Neural cell (in vitro differentiated cells): ENCODE data around the gene ZNF430. TPM values are rescaled to one million over a fixed set of nuclear protein-coding genes. Genes with fewer than 3 reads are reported as not detected.

Source experiments
- H2AFZ ChIP-seq: fragments of 200-600, 300-800 bp; sonication (generic), shearing (Covaris generic); 2 replicates; pipeline ENCODE4 v1.6.0; 2014; ENCODE audit warnings: low read depth, mild to moderate bottlenecking, antibody characterized with exemption, low read length, moderate library complexity
- H3F3A ChIP-seq: fragments of 200-600 bp; shearing (Covaris generic); 2 replicates; pipeline ENCODE4 v1.6.1; 2016; ENCODE audit warnings: mild to moderate bottlenecking, moderate library complexity, mixed read lengths, antibody characterized with exemption, low read length; ENCODE audit not compliant: insufficient read depth, poor library complexity, severe bottlenecking
- H3K27ac ChIP-seq: fragments of 200-600, 300-800 bp; sonication (generic), shearing (Covaris generic); 2 replicates; pipeline ENCODE4 v1.5.1; 2014; ENCODE audit warnings: mild to moderate bottlenecking, low read length, moderate library complexity
- H3K27me3 ChIP-seq: fragments of 300-800, 200-600 bp; sonication (generic), shearing (Covaris generic); 2 replicates; pipeline ENCODE4 v1.6.0; 2014; ENCODE audit warnings: mild to moderate bottlenecking, low read depth, low read length, moderate library complexity; ENCODE audit not compliant: insufficient read depth
- H3K36me3 ChIP-seq: fragments of 300-800, 200-600 bp; sonication (generic), shearing (Covaris generic); 2 replicates; pipeline ENCODE4 v1.5.1; 2014; ENCODE audit warnings: mild to moderate bottlenecking, antibody characterized with exemption, low read length, moderate library complexity; ENCODE audit not compliant: insufficient read depth
- H3K4me2 ChIP-seq: fragments of 300-800, 200-600 bp; sonication (generic), shearing (Covaris generic); 2 replicates; pipeline ENCODE4 v1.6.0; 2014; ENCODE audit warnings: mild to moderate bottlenecking, low read length
- H3K4me3 ChIP-seq: fragments of 300-800, 200-600 bp; sonication (generic), shearing (Covaris generic); 2 replicates; pipeline ENCODE4 v1.5.1; 2014; ENCODE audit warnings: mild to moderate bottlenecking, low read length, moderate library complexity
- H3K79me2 ChIP-seq: fragments of 200-600 bp; shearing (Covaris generic); replicated peaks from 2 replicates; pipeline ENCODE4 v1.6.0; 2014; ENCODE audit warnings: mild to moderate bottlenecking, low read length, moderate library complexity; ENCODE audit not compliant: insufficient read depth
- H3K9ac ChIP-seq: fragments of 300-800, 200-600 bp; sonication (generic), shearing (Covaris generic); 2 replicates; pipeline ENCODE4 v1.6.1; 2016; ENCODE audit warnings: mild to moderate bottlenecking, low read length, mixed read lengths
- H3K9me2 ChIP-seq: fragments of 200-600 bp; shearing (Covaris generic); 2 replicates; pipeline ENCODE4 v1.6.1; 2016; ENCODE audit warnings: mild to moderate bottlenecking, low read length, mixed read lengths; ENCODE audit not compliant: insufficient read depth
- H3K9me3 ChIP-seq: fragments of 200-600, 300-800 bp; sonication (generic), shearing (Covaris generic); 2 replicates; pipeline ENCODE4 v1.6.1; 2016; ENCODE audit warnings: mild to moderate bottlenecking, mixed run types, low read length, moderate library complexity, mixed read lengths
- H4K20me1 ChIP-seq: fragments of 200-600 bp; shearing (Covaris generic); 2 replicates; pipeline ENCODE4 v1.6.1; 2016; ENCODE audit warnings: mild to moderate bottlenecking, mixed run types; ENCODE audit not compliant: insufficient read depth
- CTCF ChIP-seq: fragments of 450-650 bp; IDR thresholded peaks from 2 replicates; pipeline ENCODE4 v1.5.1; 2014; ENCODE audit warnings: antibody characterized with exemption, mild to moderate bottlenecking, moderate library complexity; ENCODE audit not compliant: poor library complexity, severe bottlenecking
- EP300 ChIP-seq: fragments of 450-650 bp; conservative IDR thresholded peaks from 2 replicates; pipeline ENCODE4 v1.6.1; 2014; ENCODE audit warnings: antibody characterized with exemption, mild to moderate bottlenecking, moderate library complexity; ENCODE audit not compliant: poor library complexity, severe bottlenecking
- EZH2 ChIP-seq: fragments of 200-600, 300-800 bp; shearing (Covaris generic), sonication (generic); IDR thresholded peaks from 2 replicates; pipeline ENCODE4 v1.6.1; 2014; ENCODE audit warnings: antibody characterized with exemption, low read length, borderline replicate concordance, mild to moderate bottlenecking; ENCODE audit not compliant: insufficient read depth, poor library complexity, severe bottlenecking
- MXI1 ChIP-seq: fragments of 450-650 bp; conservative IDR thresholded peaks from 2 replicates; pipeline ENCODE4 v1.6.1; 2014; ENCODE audit warnings: antibody characterized with exemption, mild to moderate bottlenecking; ENCODE audit not compliant: poor library complexity, severe bottlenecking
- POLR2AphosphoS5 ChIP-seq: IDR thresholded peaks from 2 replicates; pipeline ENCODE4 v1.6.1; 2012
- RAD21 ChIP-seq: fragments of 450-650 bp; conservative IDR thresholded peaks from 2 replicates; pipeline ENCODE4 v1.6.1; 2014; ENCODE audit warnings: antibody characterized with exemption, mild to moderate bottlenecking, moderate library complexity
- SMC3 ChIP-seq: fragments of 450-650 bp; conservative IDR thresholded peaks from 2 replicates; pipeline ENCODE4 v1.6.1; 2014; ENCODE audit warnings: antibody characterized with exemption, mild to moderate bottlenecking, moderate library complexity; ENCODE audit not compliant: poor library complexity
- TAF1 ChIP-seq: IDR thresholded peaks from 2 replicates; pipeline ENCODE4 v1.6.1; 2012; ENCODE audit warnings: low read depth
- polyA plus RNA-seq: library from polyadenylated mRNA; depleted of rRNA; stranded (reverse); fragments of >200 nt; gene quantifications from 2 replicates; pipeline ENCODE4 v1.2.3, GENCODE V29; 2014
- TF ChIP-seq, protein P1 (sequence below): IDR thresholded peaks from 2 replicates; pipeline ENCODE4 v1.6.1; 2012; ENCODE audit warnings: borderline replicate concordance

ZNF430 gene
- polyA plus RNA-seq, 1 donor from 2014 or later = 13.7 TPM

GRCh38 chr19:21087871-21088270 lies 67.4 kb downstream of the ZNF430 start:
- Histone ChIP-seq H3K27ac (no peak overlapping the region), H3K4me2 (no peak overlapping the region), H3K9ac (no peak overlapping the region), H3K27me3 (no peaks in the 10 kb centered on the region), H2AFZ (no peak overlapping the region), H3K79me2 (peaks cover 36% of the 10 kb centered on the region), H3K4me3 (no peak overlapping the region), H4K20me1 (no peaks in the 10 kb centered on the region), H3K9me3 (no peaks in the 10 kb centered on the region), H3K9me2 (no peaks in the 10 kb centered on the region), H3F3A (no peaks in the 10 kb centered on the region), H3K36me3 (peaks cover 8% of the 10 kb centered on the region)
- no peak for TF ChIP-seq SMC3

GRCh38 chr19:21092109-21092508 lies 71.7 kb downstream of the ZNF430 start:
- Histone ChIP-seq H2AFZ (no peak overlapping the region), H3K9me2 (no peaks in the 10 kb centered on the region), H3K79me2 (peaks cover 15% of the 10 kb centered on the region), H3K36me3 (peaks cover 4% of the 10 kb centered on the region), H3K27ac (no peak overlapping the region), H3K27me3 (no peaks in the 10 kb centered on the region), H3K4me3 (no peak overlapping the region), H3K9me3 (no peaks in the 10 kb centered on the region), H3F3A (no peaks in the 10 kb centered on the region), H3K9ac (no peak overlapping the region), H3K4me2 (no peak overlapping the region), H4K20me1 (no peaks in the 10 kb centered on the region)
- TF ChIP-seq, protein P1, sequence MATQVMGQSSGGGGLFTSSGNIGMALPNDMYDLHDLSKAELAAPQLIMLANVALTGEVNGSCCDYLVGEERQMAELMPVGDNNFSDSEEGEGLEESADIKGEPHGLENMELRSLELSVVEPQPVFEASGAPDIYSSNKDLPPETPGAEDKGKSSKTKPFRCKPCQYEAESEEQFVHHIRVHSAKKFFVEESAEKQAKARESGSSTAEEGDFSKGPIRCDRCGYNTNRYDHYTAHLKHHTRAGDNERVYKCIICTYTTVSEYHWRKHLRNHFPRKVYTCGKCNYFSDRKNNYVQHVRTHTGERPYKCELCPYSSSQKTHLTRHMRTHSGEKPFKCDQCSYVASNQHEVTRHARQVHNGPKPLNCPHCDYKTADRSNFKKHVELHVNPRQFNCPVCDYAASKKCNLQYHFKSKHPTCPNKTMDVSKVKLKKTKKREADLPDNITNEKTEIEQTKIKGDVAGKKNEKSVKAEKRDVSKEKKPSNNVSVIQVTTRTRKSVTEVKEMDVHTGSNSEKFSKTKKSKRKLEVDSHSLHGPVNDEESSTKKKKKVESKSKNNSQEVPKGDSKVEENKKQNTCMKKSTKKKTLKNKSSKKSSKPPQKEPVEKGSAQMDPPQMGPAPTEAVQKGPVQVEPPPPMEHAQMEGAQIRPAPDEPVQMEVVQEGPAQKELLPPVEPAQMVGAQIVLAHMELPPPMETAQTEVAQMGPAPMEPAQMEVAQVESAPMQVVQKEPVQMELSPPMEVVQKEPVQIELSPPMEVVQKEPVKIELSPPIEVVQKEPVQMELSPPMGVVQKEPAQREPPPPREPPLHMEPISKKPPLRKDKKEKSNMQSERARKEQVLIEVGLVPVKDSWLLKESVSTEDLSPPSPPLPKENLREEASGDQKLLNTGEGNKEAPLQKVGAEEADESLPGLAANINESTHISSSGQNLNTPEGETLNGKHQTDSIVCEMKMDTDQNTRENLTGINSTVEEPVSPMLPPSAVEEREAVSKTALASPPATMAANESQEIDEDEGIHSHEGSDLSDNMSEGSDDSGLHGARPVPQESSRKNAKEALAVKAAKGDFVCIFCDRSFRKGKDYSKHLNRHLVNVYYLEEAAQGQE = no peak
- TF ChIP-seq TAF1 (no peak), RAD21 (no peak), EZH2 (no peak), POLR2AphosphoS5 (no peak), EP300 (no peak), CTCF (no peak), SMC3 (no peak), MXI1 (no peak)

DNA sequence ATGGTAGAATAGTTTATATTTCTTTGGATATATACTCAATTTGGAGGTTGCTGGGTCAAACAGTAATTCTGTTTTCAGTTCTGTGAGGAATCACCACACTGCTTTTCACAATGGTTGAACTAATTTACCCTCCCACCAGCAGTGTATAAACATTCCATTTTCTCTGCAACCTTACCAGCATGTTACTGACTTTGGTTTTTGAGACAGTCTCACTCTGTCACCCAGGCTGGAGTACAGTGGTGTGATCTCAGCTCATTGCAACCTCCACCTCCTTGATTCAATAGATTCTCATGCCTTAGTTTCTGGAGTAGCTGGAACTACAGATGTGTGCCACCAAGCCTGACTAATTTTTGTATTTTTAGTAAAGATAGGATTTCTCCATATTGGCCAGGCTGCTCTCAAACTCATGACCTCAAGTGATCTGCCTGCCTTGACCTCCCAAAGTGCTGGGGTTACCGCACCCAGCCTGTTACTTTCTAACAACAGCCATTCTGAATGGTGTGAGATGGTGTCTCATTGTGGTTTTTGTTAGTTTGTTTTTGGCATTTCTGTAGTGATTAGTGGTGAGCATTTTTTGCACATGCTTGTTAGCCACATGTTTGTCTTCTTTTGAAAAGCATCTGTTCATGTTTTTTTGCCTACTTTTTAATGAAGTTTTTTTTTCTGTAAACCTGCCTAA lies 74.0 kb downstream of the ZNF430 start:
- TF ChIP-seq POLR2AphosphoS5 (no peak), TAF1 (no peak), CTCF (no peak), EP300 (no peak), EZH2 (no peak), SMC3 (no peak), RAD21 (no peak), MXI1 (no peak)
- TF ChIP-seq, protein P1 = no peak
- peaks cover 21% of the 10 kb centered on the region for H3K79me2 ChIP-seq
- H3K27ac ChIP-seq = no peak overlapping the region
- no peaks in the 10 kb centered on the region for H3K27me3 ChIP-seq
- no peak overlapping the region for H2AFZ ChIP-seq
- H4K20me1 ChIP-seq = no peaks in the 10 kb centered on the region
- no peak overlapping the region for H3K4me2 ChIP-seq
- H3K4me3 ChIP-seq = no peak overlapping the region
- H3K9me3 ChIP-seq = no peaks in the 10 kb centered on the region
- H3K9ac ChIP-seq = no peak overlapping the region
- no peaks in the 10 kb centered on the region for H3K9me2 ChIP-seq
- H3F3A ChIP-seq = no peaks in the 10 kb centered on the region
- H3K36me3 ChIP-seq = no peaks in the 10 kb centered on the region
